CD14-positive monocyte (primary cell): ENCODE measurements around the gene IFI44L. TPM values are rescaled to one million over a fixed set of nuclear protein-coding genes. Genes with fewer than 3 reads are reported as not detected.

Source experiments
- DNase-seq, 3 donors: peaks; one replicate each; pipeline ENCODE4 v3.0.0-alpha.2; 2011 to 2022
- H2AFZ ChIP-seq: 2 replicates; pipeline ENCODE4 v1.6.0; 2012; ENCODE audit warnings: mild to moderate bottlenecking, low read depth, low read length, inconsistent platforms; ENCODE audit not compliant: insufficient read depth, poor library complexity, severe bottlenecking
- H3K27ac ChIP-seq, 2 donors: 1 replicate in 1 of 2; 2 replicates in 1 of 2; pipeline ENCODE4 v1.5.1; 2012 to 2013; ENCODE audit warnings: low read length in 2 of 2, control low read depth in 1 of 2, inconsistent platforms in 1 of 2, low read depth in 1 of 2, mild to moderate bottlenecking in 1 of 2
- H3K27me3 ChIP-seq, 2 donors: one replicate each; pipeline versions ENCODE4 v1.6.0 to v1.6.1; 2011 to 2013; ENCODE audit warnings: low read length in 2 of 2; ENCODE audit not compliant: control insufficient read depth in 2 of 2, insufficient read depth in 2 of 2
- H3K36me3 ChIP-seq, 2 donors: replicated peaks in 1 of 2; 1 replicate in 1 of 2; 2 replicates in 1 of 2; pipeline versions ENCODE4 v1.5.1 to v1.6.1; 2012 to 2013; ENCODE audit warnings: low read length in 2 of 2, control low read depth in 1 of 2, inconsistent platforms in 1 of 2, mild to moderate bottlenecking in 1 of 2; ENCODE audit not compliant: insufficient read depth in 2 of 2, control insufficient read depth in 1 of 2
- H3K4me1 ChIP-seq, 2 donors: 1 replicate in 1 of 2; 2 replicates in 1 of 2; pipeline versions ENCODE4 v1.5.1 to v1.6.1; 2012 to 2013; ENCODE audit warnings: low read length in 2 of 2, control low read depth in 1 of 2, inconsistent platforms in 1 of 2, mild to moderate bottlenecking in 1 of 2, moderate library complexity in 1 of 2; ENCODE audit not compliant: insufficient read depth in 2 of 2, control insufficient read depth in 1 of 2
- H3K4me2 ChIP-seq: replicated peaks from 2 replicates; pipeline ENCODE3; 2012; ENCODE audit warnings: low read length, moderate library complexity, mild to moderate bottlenecking; ENCODE audit not compliant: poor library complexity, severe bottlenecking; ENCODE audit errors: extremely low read depth
- H3K4me3 ChIP-seq, 3 experiments: fragments of 200-600 bp in 1 of 3; sonication (generic) in 1 of 3; replicated peaks in 1 of 3; 1 replicate in 2 of 3; 2 replicates in 1 of 3; pipeline ENCODE4 v1.5.1; 2011 to 2013; ENCODE audit warnings: low read length in 3 of 3, mild to moderate bottlenecking in 3 of 3, control low read depth in 2 of 3, low read depth in 2 of 3, inconsistent platforms in 1 of 3, moderate library complexity in 1 of 3
- H3K79me2 ChIP-seq: 2 replicates; pipeline ENCODE4 v1.6.0; 2012; ENCODE audit warnings: mild to moderate bottlenecking, control low read depth, inconsistent platforms, low read length, moderate library complexity; ENCODE audit not compliant: insufficient read depth
- H3K9ac ChIP-seq: 2 replicates; pipeline ENCODE4 v1.6.0; 2017; ENCODE audit warnings: low read length, mild to moderate bottlenecking; ENCODE audit not compliant: insufficient read depth, poor library complexity, severe bottlenecking
- H3K9me3 ChIP-seq, 2 donors: replicated peaks in 1 of 2; 1 replicate in 1 of 2; 2 replicates in 1 of 2; pipeline versions ENCODE4 v1.5.1 to v1.6.1; 2012 to 2013; ENCODE audit warnings: low read length in 2 of 2, control low read depth in 1 of 2; ENCODE audit not compliant: control insufficient read depth in 1 of 2, insufficient read depth in 1 of 2
- H4K20me1 ChIP-seq: 2 replicates; pipeline ENCODE4 v1.6.0; 2012; ENCODE audit warnings: mild to moderate bottlenecking, low read length, control low read depth, moderate library complexity; ENCODE audit not compliant: insufficient read depth
- H3K27ac Mint-ChIP-seq, 7 donors: one replicate each; pipeline ENCODE4 v1.8.0; 2020; ENCODE audit warnings: mild to moderate bottlenecking in 7 of 7, mixed read lengths in 7 of 7, moderate library complexity in 6 of 7, inconsistent platforms in 2 of 7
- H3K27me3 Mint-ChIP-seq, 3 donors: one replicate each; pipeline ENCODE4 v1.8.0; 2021 to 2022; ENCODE audit warnings: low read depth in 3 of 3, mild to moderate bottlenecking in 3 of 3, mixed read lengths in 3 of 3, moderate library complexity in 3 of 3, inconsistent platforms in 1 of 3
- H3K36me3 Mint-ChIP-seq, 2 donors: one replicate each; pipeline ENCODE4 v1.8.0; 2020; ENCODE audit warnings: mixed read lengths in 2 of 2, inconsistent platforms in 1 of 2, mild to moderate bottlenecking in 1 of 2
- H3K4me1 Mint-ChIP-seq: one replicate; pipeline ENCODE4 v1.8.0; 2020; ENCODE audit warnings: mild to moderate bottlenecking, mixed read lengths
- H3K4me3 Mint-ChIP-seq, 2 donors: one replicate each; pipeline ENCODE4 v1.8.0; 2020; ENCODE audit warnings: mild to moderate bottlenecking in 2 of 2, mixed read lengths in 2 of 2, moderate library complexity in 1 of 2
- H3K9me3 Mint-ChIP-seq, 7 donors: one replicate each; pipeline ENCODE4 v1.8.0; 2020 to 2022; ENCODE audit warnings: mixed read lengths in 7 of 7, mild to moderate bottlenecking in 6 of 7, moderate library complexity in 6 of 7, inconsistent platforms in 2 of 7
- CTCF ChIP-seq: fragments of 200-600 bp; IDR thresholded peaks from one replicate; pipeline ENCODE4 v1.8.0; 2022; ENCODE audit warnings: antibody characterized with exemption, mild to moderate bottlenecking
- WGBS: methylation state at CpG from one replicate; pipeline ENCODE4 v1.1.5; 2013; ENCODE audit warnings: missing lambda C conversion rate; ENCODE audit not compliant: insufficient coverage; 5-methylcytosine and 5-hydroxymethylcytosine counted together
- intact Hi-C, 2 donors: fragments of 100-400 bp; cut with micrococcal nuclease; formaldehyde crosslinking; loops; one replicate each; pipeline versions ENCODE4 v1.15.0 to v1.15.1; 2023
- polyA plus RNA-seq, 3 donors: library from polyadenylated mRNA; depleted of rRNA in 1 of 3; unstranded in 2 of 3; stranded (reverse) in 1 of 3; fragments of 300-500 nt in 2 of 3; fragments of >200 nt in 1 of 3; fragmentation: Illumina TruSeq in 2 of 3; gene quantifications; 1 replicate in 2 of 3; 2 replicates in 1 of 3; pipeline ENCODE4 v1.2.3, GENCODE V29; 2012 to 2021

Gene IFI44L
- polyA plus RNA-seq, 3 donors, result 8.6 to 17.4 (median 11.0) TPM

- Histone ChIP-seq H3K9me3 (no peaks in the 10 kb centered on the region), H3K79me2 (no peaks in the 10 kb centered on the region), H3K4me3 (no peak overlapping the region), H3K36me3 (no peaks in the 10 kb centered on the region), H2AFZ (no peak overlapping the region), H3K4me2 (no peak overlapping the region), H4K20me1 (no peaks in the 10 kb centered on the region), H3K27ac (no peak overlapping the region), H3K9ac (no peak overlapping the region), H3K4me1 (no peaks in the 10 kb centered on the region), H3K27me3 (no peaks in the 10 kb centered on the region)
- Mint-ChIP-seq H3K27me3 (no peaks in the 10 kb centered on the region), H3K36me3 (no peaks in the 10 kb centered on the region), H3K4me1 (no peaks in the 10 kb centered on the region), H3K9me3 (peaks cover 0 to 1% (median 0%) of the 10 kb centered on the region in 7 donors), H3K4me3 (no peak overlapping the region), H3K27ac (no peak overlapping the region)
- intact Hi-C loops, result no loop called here
- TF ChIP-seq CTCF, result no peak
- no peak for DNase-seq
- WGBS, result no CpG with 5 or more reads among the region's 1 CpG
These were observed 33.0 kb upstream of the IFI44L start for GRCh38 chr1:78587211-78587610.

- Mint-ChIP-seq H3K36me3 (no peaks in the 10 kb centered on the region), H3K27me3 (no peaks in the 10 kb centered on the region), H3K27ac (no peak overlapping the region), H3K4me3 (no peak overlapping the region), H3K4me1 (no peaks in the 10 kb centered on the region), H3K9me3 (peaks cover 0 to 6% (median 2%) of the 10 kb centered on the region in 7 donors)
- Histone ChIP-seq H3K9ac (no peak overlapping the region), H3K4me2 (no peak overlapping the region), H3K4me3 (no peak overlapping the region), H2AFZ (no peak overlapping the region), H3K36me3 (no peaks in the 10 kb centered on the region), H4K20me1 (no peaks in the 10 kb centered on the region), H3K4me1 (no peaks in the 10 kb centered on the region), H3K27ac (no peak overlapping the region), H3K9me3 (peaks cover 0 to 4% of the 10 kb centered on the region in 2 donors), H3K27me3 (no peaks in the 10 kb centered on the region), H3K79me2 (no peaks in the 10 kb centered on the region)
- WGBS, result 80% methylated on average over 1 of the region's 4 CpGs
- no peak for DNase-seq
- no peak for TF ChIP-seq CTCF
- intact Hi-C loops, result no loop called here
These were observed 28.3 kb upstream of the IFI44L start for GRCh38 chr1:78591971-78592370.
